ENCODE measurements around the gene CES3.

- TF ChIP-seq, protein P1, sequence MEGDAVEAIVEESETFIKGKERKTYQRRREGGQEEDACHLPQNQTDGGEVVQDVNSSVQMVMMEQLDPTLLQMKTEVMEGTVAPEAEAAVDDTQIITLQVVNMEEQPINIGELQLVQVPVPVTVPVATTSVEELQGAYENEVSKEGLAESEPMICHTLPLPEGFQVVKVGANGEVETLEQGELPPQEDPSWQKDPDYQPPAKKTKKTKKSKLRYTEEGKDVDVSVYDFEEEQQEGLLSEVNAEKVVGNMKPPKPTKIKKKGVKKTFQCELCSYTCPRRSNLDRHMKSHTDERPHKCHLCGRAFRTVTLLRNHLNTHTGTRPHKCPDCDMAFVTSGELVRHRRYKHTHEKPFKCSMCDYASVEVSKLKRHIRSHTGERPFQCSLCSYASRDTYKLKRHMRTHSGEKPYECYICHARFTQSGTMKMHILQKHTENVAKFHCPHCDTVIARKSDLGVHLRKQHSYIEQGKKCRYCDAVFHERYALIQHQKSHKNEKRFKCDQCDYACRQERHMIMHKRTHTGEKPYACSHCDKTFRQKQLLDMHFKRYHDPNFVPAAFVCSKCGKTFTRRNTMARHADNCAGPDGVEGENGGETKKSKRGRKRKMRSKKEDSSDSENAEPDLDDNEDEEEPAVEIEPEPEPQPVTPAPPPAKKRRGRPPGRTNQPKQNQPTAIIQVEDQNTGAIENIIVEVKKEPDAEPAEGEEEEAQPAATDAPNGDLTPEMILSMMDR (IDR thresholded peaks at IDR 0.05), result no peak
- no peak for TF ChIP-seq POLR2A (IDR thresholded peaks at IDR 0.05)
Measured at GRCh38 chr16:66927918-66928649, 33.0 kb upstream of the CES3 start.

All from testis (tissue), 2 donors.